ENCODE results near the gene PCIF1. TPM values are rescaled to one million over a fixed set of nuclear protein-coding genes. Genes with fewer than 3 reads are reported as not detected.

PCIF1 gene
- total and polyA plus RNA-seq, 9 of the 15 experiments (the other 6 are each of a cell fraction or from before 2014, with no cell fraction given) = 5.8 to 29.4 (median 11.3) TPM

GRCh38 chr20:45944151-45944964 lies 9.9 kb downstream of the PCIF1 start (continued):
- TF ChIP-seq EP400 (IDR thresholded peaks at IDR 0.05) = peak; percentile 44
- TF ChIP-seq XRCC5 (IDR thresholded peaks at IDR 0.05; ENCODE audit: low read depth, low read length) = no peak
- TF ChIP-seq PTTG1 (tag; IDR thresholded peaks at IDR 0.05; ENCODE audit: low read depth) = no peak
- TF ChIP-seq KLF6 (CRISPR knock-in tag; IDR thresholded peaks at IDR 0.05; ENCODE audit: borderline replicate concordance) = no peak
- peak; percentile 52 for TF ChIP-seq CBFA2T3 (IDR thresholded peaks at IDR 0.05)
- TF ChIP-seq CBFA2T2 (conservative IDR thresholded peaks at IDR 0.05) = 0 out of 2 replicates have a peak, but pooled peaks have one; percentile 7
- TF ChIP-seq, protein P1, sequence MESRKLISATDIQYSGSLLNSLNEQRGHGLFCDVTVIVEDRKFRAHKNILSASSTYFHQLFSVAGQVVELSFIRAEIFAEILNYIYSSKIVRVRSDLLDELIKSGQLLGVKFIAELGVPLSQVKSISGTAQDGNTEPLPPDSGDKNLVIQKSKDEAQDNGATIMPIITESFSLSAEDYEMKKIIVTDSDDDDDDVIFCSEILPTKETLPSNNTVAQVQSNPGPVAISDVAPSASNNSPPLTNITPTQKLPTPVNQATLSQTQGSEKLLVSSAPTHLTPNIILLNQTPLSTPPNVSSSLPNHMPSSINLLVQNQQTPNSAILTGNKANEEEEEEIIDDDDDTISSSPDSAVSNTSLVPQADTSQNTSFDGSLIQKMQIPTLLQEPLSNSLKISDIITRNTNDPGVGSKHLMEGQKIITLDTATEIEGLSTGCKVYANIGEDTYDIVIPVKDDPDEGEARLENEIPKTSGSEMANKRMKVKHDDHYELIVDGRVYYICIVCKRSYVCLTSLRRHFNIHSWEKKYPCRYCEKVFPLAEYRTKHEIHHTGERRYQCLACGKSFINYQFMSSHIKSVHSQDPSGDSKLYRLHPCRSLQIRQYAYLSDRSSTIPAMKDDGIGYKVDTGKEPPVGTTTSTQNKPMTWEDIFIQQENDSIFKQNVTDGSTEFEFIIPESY (CRISPR knock-in tag; IDR thresholded peaks at IDR 0.05) = no peak
- no peak for TF ChIP-seq ZNF282 (CRISPR knock-in tag; IDR thresholded peaks at IDR 0.05)
- no peak for TF ChIP-seq GABPB2 (CRISPR knock-in tag; conservative IDR thresholded peaks at IDR 0.05)
- TF ChIP-seq DACH1 (IDR thresholded peaks at IDR 0.05; ENCODE audit: partially characterized antibody) = no peak
- TF ChIP-seq ZNF830 (CRISPR knock-in tag; IDR thresholded peaks at IDR 0.05) = no peak
- no peak for TF ChIP-seq ZNF668 (CRISPR knock-in tag; IDR thresholded peaks at IDR 0.05)
- TF ChIP-seq ZNF77 (CRISPR knock-in tag; IDR thresholded peaks at IDR 0.05) = no peak
- TF ChIP-seq BRD9 (IDR thresholded peaks at IDR 0.05; ENCODE audit: low read depth, partially characterized antibody) = no peak
- TF ChIP-seq SMARCE1 (IDR thresholded peaks at IDR 0.05) = peak; percentile 87
- TF ChIP-seq COPS2 (conservative IDR thresholded peaks at IDR 0.05) = no peak
- no peak for TF ChIP-seq ERF (CRISPR knock-in tag; IDR thresholded peaks at IDR 0.05)
- no peak for TF ChIP-seq TSHZ1 (CRISPR knock-in tag; IDR thresholded peaks at IDR 0.05)
- TF ChIP-seq PRPF4 (IDR thresholded peaks at IDR 0.05; ENCODE audit: insufficient read depth, low read depth, low read length, poor library complexity, severe bottlenecking) = no peak
- no peak for TF ChIP-seq BRD4 (IDR thresholded peaks at IDR 0.05)
- peak; percentile 89 for TF ChIP-seq SMARCA4 (IDR thresholded peaks at IDR 0.05)
- no peak for TF ChIP-seq ZBTB7A (IDR thresholded peaks at IDR 0.05; ENCODE audit: borderline replicate concordance, control insufficient read depth, low read depth, low read length)
- TF ChIP-seq, protein P2, sequence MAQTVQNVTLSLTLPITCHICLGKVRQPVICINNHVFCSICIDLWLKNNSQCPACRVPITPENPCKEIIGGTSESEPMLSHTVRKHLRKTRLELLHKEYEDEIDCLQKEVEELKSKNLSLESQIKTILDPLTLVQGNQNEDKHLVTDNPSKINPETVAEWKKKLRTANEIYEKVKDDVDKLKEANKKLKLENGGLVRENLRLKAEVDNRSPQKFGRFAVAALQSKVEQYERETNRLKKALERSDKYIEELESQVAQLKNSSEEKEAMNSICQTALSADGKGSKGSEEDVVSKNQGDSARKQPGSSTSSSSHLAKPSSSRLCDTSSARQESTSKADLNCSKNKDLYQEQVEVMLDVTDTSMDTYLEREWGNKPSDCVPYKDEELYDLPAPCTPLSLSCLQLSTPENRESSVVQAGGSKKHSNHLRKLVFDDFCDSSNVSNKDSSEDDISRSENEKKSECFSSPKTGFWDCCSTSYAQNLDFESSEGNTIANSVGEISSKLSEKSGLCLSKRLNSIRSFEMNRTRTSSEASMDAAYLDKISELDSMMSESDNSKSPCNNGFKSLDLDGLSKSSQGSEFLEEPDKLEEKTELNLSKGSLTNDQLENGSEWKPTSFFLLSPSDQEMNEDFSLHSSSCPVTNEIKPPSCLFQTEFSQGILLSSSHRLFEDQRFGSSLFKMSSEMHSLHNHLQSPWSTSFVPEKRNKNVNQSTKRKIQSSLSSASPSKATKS (CRISPR knock-in tag; IDR thresholded peaks at IDR 0.05) = no peak
- TF ChIP-seq BACH1 (tag; IDR thresholded peaks at IDR 0.05) = peak; percentile 94

Measured in K562 (cell line).